Fibroblast of lung (primary cell): ENCODE results near the gene SGK2. TPM values are rescaled to one million over a fixed set of nuclear protein-coding genes. Genes with fewer than 3 reads are reported as not detected.
"Not testable (repeated sequence)": the region's sequence is repeated elsewhere in the genome, so short reads cannot be mapped to it uniquely, and the experiment has no call there.

ENCODE experiments used
- DNase-seq, 2 donors: peaks; one replicate each; pipeline versions ENCODE4 v3.0.0 to v3.0.0-alpha.2; 2010; ENCODE audit warnings: low read depth in 2 of 2
- H2AFZ ChIP-seq: 2 replicates; pipeline ENCODE4 v1.5.1; 2012; ENCODE audit warnings: low read length, control low read depth, inconsistent platforms
- H3K27ac ChIP-seq: 2 replicates; pipeline ENCODE4 v1.5.1; 2011; ENCODE audit warnings: low read length, control low read depth; ENCODE audit not compliant: insufficient read depth
- H3K27me3 ChIP-seq: 2 replicates; pipeline ENCODE4 v1.5.1; 2011; ENCODE audit warnings: mild to moderate bottlenecking, low read length; ENCODE audit not compliant: control insufficient read depth, insufficient read depth
- H3K36me3 ChIP-seq: 2 replicates; pipeline ENCODE4 v1.5.1; 2011; ENCODE audit warnings: low read length; ENCODE audit not compliant: control insufficient read depth, insufficient read depth
- H3K4me1 ChIP-seq: 2 replicates; pipeline ENCODE4 v1.5.1; 2011; ENCODE audit warnings: low read length; ENCODE audit not compliant: control insufficient read depth, insufficient read depth; ENCODE audit errors: extremely low read depth
- H3K4me2 ChIP-seq: 2 replicates; pipeline ENCODE4 v1.5.1; 2011; ENCODE audit warnings: low read length, control low read depth; ENCODE audit not compliant: insufficient read depth; ENCODE audit errors: extremely low read depth
- H3K4me3 ChIP-seq, 4 experiments: fragments of 200-600 bp in 1 of 4; sonication (generic) in 1 of 4; replicated peaks in 1 of 4; 2 replicates each; pipeline ENCODE4 v1.5.1; 2011 to 2016; ENCODE audit warnings: low read length in 4 of 4, low read depth in 3 of 4, mild to moderate bottlenecking in 3 of 4, control low read depth in 2 of 4, inconsistent platforms in 1 of 4, mixed read lengths in 1 of 4; ENCODE audit not compliant: insufficient read depth in 1 of 4; ENCODE audit errors: control extremely low read depth in 1 of 4
- H3K79me2 ChIP-seq: 2 replicates; pipeline ENCODE4 v1.5.1; 2012; ENCODE audit warnings: mild to moderate bottlenecking, low read length, inconsistent platforms; ENCODE audit not compliant: control insufficient read depth, insufficient read depth
- H3K9ac ChIP-seq: 2 replicates; pipeline ENCODE4 v1.5.1; 2011; ENCODE audit warnings: mild to moderate bottlenecking, low read length, control low read depth; ENCODE audit not compliant: insufficient read depth
- H3K9me3 ChIP-seq: 2 replicates; pipeline ENCODE4 v1.5.1; 2012; ENCODE audit warnings: low read depth, low read length; ENCODE audit not compliant: control insufficient read depth, insufficient read depth
- H4K20me1 ChIP-seq: 2 replicates; pipeline ENCODE4 v1.5.1; 2011; ENCODE audit warnings: low read length; ENCODE audit not compliant: control insufficient read depth, insufficient read depth; ENCODE audit errors: extremely low read depth
- EZH2 ChIP-seq: IDR thresholded peaks from 2 replicates; pipeline ENCODE4 v1.5.1; 2012; ENCODE audit warnings: low read length, control low read depth, mild to moderate bottlenecking; ENCODE audit errors: missing control alignments
- polyA plus RNA-seq, 2 donors: library from polyadenylated mRNA; depleted of rRNA in 1 of 2; stranded (reverse) in 1 of 2; unstranded in 1 of 2; fragments of >200 nt; gene quantifications; 2 replicates each; pipeline ENCODE4 v1.2.1, GENCODE V29; 2011 to 2012; ENCODE audit warnings: missing spikeins in 1 of 2
- total RNA-seq: library from RNA; depleted of rRNA; stranded (reverse); fragments of >200 nt; gene quantifications from 2 replicates; pipeline ENCODE4 v1.2.1, GENCODE V29; 2014
- TF ChIP-seq, protein P1 (sequence below), 2 donors: IDR thresholded peaks in 1 of 2; conservative IDR thresholded peaks in 1 of 2; 1 replicate in 1 of 2; 2 replicates in 1 of 2; pipeline ENCODE4 v1.5.1; 2011 to 2012; ENCODE audit warnings: low read length in 2 of 2, control low read depth in 1 of 2, inconsistent platforms in 1 of 2, low read depth in 1 of 2, mild to moderate bottlenecking in 1 of 2

SGK2 gene
- total and polyA plus RNA-seq, 2 donors (not counting 1 experiment from before 2014, with no cell fraction given) = 0.05 to 0.66 TPM

DNA sequence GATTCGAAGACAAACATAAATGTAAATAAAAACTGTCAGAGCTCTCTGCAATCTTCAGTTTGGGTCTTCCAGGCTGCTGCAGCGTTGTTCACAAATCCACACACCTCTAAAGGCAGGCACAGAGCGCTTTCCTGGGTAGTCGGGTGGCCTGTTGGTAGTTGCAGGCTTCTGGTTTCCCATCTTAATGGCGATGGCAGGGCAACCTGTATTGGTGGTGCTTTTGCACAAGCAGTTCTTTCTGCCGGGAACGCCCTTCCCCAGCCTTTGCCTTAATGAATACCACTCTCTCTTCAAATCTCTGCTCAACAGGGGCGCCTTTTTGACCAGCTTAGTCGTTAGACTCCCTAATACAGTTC is 31.2 kb downstream of the SGK2 start:
- Histone ChIP-seq H3K9me3 (no peaks in the 10 kb centered on the region), H3K4me2 (peak overlapping the region; percentile 98), H3K4me1 (no peaks in the 10 kb centered on the region), H3K36me3 (no peaks in the 10 kb centered on the region), H2AFZ (peak overlapping the region; percentile 91), H3K4me3 (peak overlapping the region; percentile 85 to 95 (median 87)), H4K20me1 (no peaks in the 10 kb centered on the region), H3K79me2 (peaks cover 7% of the 10 kb centered on the region), H3K9ac (no peak overlapping the region), H3K27ac (peak overlapping the region; percentile 99), H3K27me3 (no peaks in the 10 kb centered on the region)
- DNase-seq = no peak
- TF ChIP-seq, protein P1, sequence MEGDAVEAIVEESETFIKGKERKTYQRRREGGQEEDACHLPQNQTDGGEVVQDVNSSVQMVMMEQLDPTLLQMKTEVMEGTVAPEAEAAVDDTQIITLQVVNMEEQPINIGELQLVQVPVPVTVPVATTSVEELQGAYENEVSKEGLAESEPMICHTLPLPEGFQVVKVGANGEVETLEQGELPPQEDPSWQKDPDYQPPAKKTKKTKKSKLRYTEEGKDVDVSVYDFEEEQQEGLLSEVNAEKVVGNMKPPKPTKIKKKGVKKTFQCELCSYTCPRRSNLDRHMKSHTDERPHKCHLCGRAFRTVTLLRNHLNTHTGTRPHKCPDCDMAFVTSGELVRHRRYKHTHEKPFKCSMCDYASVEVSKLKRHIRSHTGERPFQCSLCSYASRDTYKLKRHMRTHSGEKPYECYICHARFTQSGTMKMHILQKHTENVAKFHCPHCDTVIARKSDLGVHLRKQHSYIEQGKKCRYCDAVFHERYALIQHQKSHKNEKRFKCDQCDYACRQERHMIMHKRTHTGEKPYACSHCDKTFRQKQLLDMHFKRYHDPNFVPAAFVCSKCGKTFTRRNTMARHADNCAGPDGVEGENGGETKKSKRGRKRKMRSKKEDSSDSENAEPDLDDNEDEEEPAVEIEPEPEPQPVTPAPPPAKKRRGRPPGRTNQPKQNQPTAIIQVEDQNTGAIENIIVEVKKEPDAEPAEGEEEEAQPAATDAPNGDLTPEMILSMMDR (conservative IDR thresholded peaks at IDR 0.05 in 1 of 2, IDR thresholded peaks at IDR 0.05 in 1 of 2; ENCODE audit: low read depth in 1 of 2, low read length in 2 of 2) = no peak
- no peak for TF ChIP-seq EZH2

DNA sequence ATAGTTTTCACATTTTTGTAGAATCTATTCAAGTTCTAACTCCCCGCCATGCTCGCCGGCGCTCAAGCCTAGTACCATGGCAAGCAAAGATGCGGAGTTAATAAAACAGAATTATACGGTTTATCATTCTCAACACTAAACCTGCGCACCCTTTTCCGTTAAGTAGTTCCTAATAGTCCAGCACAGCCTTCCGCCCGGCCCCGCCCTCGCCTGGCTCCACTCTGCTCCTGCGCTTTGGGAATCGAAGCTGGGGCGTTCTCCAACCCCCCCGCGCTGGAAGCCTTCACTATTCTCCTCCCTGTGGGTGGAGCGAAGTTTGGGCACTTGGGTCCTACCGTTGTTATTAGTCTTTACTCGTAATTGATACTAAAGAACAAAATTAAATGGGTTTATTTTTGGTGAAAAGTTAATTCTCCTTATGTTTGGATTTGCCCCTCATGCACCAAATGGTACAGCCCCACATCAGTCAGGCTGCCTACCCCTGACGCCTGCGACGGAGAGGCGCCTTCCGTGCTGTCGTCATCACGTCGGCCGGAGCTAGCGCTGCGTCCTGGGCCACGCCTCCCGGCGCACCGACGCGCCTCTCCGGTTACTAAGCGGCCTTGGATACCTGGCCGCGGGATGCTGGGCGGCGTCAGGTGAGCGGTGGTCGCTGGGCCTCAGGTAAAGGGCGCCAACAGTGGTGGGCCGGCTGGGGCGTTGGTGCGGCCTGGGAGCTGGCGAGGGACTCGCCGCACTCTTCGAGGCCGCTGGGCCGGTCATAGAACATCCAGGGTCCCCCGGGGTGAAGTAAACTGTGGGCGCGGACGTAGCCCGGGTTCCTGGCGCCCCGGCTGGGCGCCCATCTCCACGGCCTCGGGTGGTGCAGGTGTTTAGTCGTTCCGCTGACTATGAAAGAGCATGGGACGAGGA is 31.8 kb downstream of the SGK2 start, which contains the start of gene IFT52:
Gene IFT52 (plus strand): TSS at position 546 of the 912 bp plus-strand sequence. CDS start 3,762 bp downstream, outside the sequence.
- H2AFZ ChIP-seq = peak within 1 kb of the TSS; percentile 91
- H4K20me1 ChIP-seq = no peaks in the 10 kb centered on the region
- H3K9ac ChIP-seq = peak within 1 kb of the TSS; percentile 83
- no peaks in the 10 kb centered on the region for H3K36me3 ChIP-seq
- DNase-seq = peak; percentile 91 to 93
- peaks cover 7% of the 10 kb centered on the region for H3K79me2 ChIP-seq
- TF ChIP-seq, protein P1 (conservative IDR thresholded peaks at IDR 0.05 in 1 of 2, IDR thresholded peaks at IDR 0.05 in 1 of 2; ENCODE audit: low read depth in 1 of 2, low read length in 2 of 2) = no peak
- TF ChIP-seq EZH2 = no peak
- H3K4me1 ChIP-seq = no peaks in the 10 kb centered on the region
- H3K9me3 ChIP-seq = no peaks in the 10 kb centered on the region
- H3K27me3 ChIP-seq = no peaks in the 10 kb centered on the region
- H3K4me2 ChIP-seq = peak within 1 kb of the TSS; percentile 98
- H3K4me3 ChIP-seq = peak within 1 kb of the TSS; percentile 85 to 95 (median 87)
- peak within 1 kb of the TSS; percentile 99 for H3K27ac ChIP-seq

DNA sequence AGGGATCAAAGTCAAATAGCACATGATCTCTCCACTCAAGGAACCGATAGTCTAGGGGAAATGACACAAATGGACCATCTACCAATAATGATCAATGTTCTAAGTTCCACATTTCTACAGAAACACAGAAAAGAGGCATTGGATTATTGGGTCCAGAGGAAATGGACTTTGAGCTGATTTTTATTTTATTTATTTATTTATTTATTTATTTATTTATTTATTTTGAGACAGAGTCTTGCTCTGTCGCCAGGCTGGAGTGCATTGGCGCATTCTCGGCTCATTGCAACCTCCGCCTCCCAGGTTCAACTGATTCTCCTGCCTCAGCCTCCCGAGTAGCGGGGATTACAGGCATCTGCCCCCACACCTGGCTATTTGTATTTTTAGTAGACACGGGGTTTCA is 43.1 kb downstream of the SGK2 start:
- not testable (repeated sequence) for H3K9ac ChIP-seq, H3K4me1 ChIP-seq, H3K4me3 ChIP-seq, H3K4me2 ChIP-seq, H3K27me3 ChIP-seq, H3K79me2 ChIP-seq, H4K20me1 ChIP-seq, H3K36me3 ChIP-seq, H3K9me3 ChIP-seq, H3K27ac ChIP-seq, H2AFZ ChIP-seq, DNase-seq
